ENCODE results near the gene PWWP2B. TPM values are rescaled to one million over a fixed set of nuclear protein-coding genes. Genes with fewer than 3 reads are reported as not detected.

Gene PWWP2B
- total RNA-seq, 1 experiment from 2014 or later, result 12.2 TPM

GRCh38 chr10:132445516-132446194 is 48.7 kb downstream of the PWWP2B start (continued):
- TF ChIP-seq ZNF425 (CRISPR knock-in tag; conservative IDR thresholded peaks at IDR 0.05) (no peak), GABPB1 (CRISPR knock-in tag; IDR thresholded peaks at IDR 0.05) (no peak), JAZF1 (CRISPR knock-in tag; IDR thresholded peaks at IDR 0.05) (no peak)

- POLR2A ChIA-PET, result interaction anchor here (1.6 kb wide), 1 partner anchor 28 kb away, joined by 4 read pairs; no protein-coding TSS in a partner anchor
- CTCF ChIA-PET, result interaction anchor here (1.0 to 2.1 kb wide), 5 partner anchors 25 to 85 kb away, joined by 3 to 11 read pairs (median 7); no protein-coding TSS in a partner anchor
These were observed 49.2 kb downstream of the PWWP2B start for GRCh38 chr10:132446195-132446581.

More at GRCh38 chr10:132446195-132446581, 49.2 kb downstream of the PWWP2B start:
- H3K4me3 Mint-ChIP-seq, result no peak overlapping the region
- H3K27me3 Mint-ChIP-seq (ENCODE audit: low read depth), result no peaks in the 10 kb centered on the region
- peaks cover 27% of the 10 kb centered on the region for H3K4me1 Mint-ChIP-seq
- TF ChIP-seq ESRRA (CRISPR knock-in tag; IDR thresholded peaks at IDR 0.05; ENCODE audit: borderline replicate concordance) (no peak), ZNF512 (CRISPR knock-in tag; IDR thresholded peaks at IDR 0.05; ENCODE audit: borderline replicate concordance) (no peak), ERG (CRISPR knock-in tag; IDR thresholded peaks at IDR 0.05) (no peak), CBFB (CRISPR knock-in tag; IDR thresholded peaks at IDR 0.05; ENCODE audit: low read depth) (no peak), ATF3 (CRISPR knock-in tag; conservative IDR thresholded peaks at IDR 0.05) (no peak), ZBTB21 (CRISPR knock-in tag; IDR thresholded peaks at IDR 0.05; ENCODE audit: borderline replicate concordance) (no peak), TCF7 (CRISPR knock-in tag; IDR thresholded peaks at IDR 0.05; ENCODE audit: low read depth) (no peak), KAT7 (CRISPR knock-in tag; IDR thresholded peaks at IDR 0.05; ENCODE audit: borderline replicate concordance) (no peak), STAT6 (CRISPR knock-in tag; conservative IDR thresholded peaks at IDR 0.05; ENCODE audit: low read depth) (no peak), AR (CRISPR knock-in tag; IDR thresholded peaks at IDR 0.05) (no peak), MYBL2 (CRISPR knock-in tag; IDR thresholded peaks at IDR 0.05) (no peak), PREB (CRISPR knock-in tag; IDR thresholded peaks at IDR 0.05; ENCODE audit: borderline replicate concordance) (no peak), FOXJ3 (CRISPR knock-in tag; IDR thresholded peaks at IDR 0.05; ENCODE audit: borderline replicate concordance) (no peak)
- no peak overlapping the region for H3K27ac Mint-ChIP-seq
- DNase-seq (ENCODE audit: low spot score) (no peak), ATAC-seq (no peak)
- H3K9me3 Mint-ChIP-seq, result peaks cover 5% of the 10 kb centered on the region; the same call in 1 of the 2 replicates
- H3K36me3 Mint-ChIP-seq, result no peaks in the 10 kb centered on the region

Measured in WTC11 (cell line).